NCI-H1436 (cell line): ENCODE measurements around the gene TSPAN18.
A peak's percentile ranks its signal among the peaks of the same experiment; 100 is the strongest.

Source experiments
- DNase-seq: peaks from one replicate; lab custom pipeline; 2025; lab: John Stamatoyannopoulos, UW

TSPAN18 gene

DNA sequence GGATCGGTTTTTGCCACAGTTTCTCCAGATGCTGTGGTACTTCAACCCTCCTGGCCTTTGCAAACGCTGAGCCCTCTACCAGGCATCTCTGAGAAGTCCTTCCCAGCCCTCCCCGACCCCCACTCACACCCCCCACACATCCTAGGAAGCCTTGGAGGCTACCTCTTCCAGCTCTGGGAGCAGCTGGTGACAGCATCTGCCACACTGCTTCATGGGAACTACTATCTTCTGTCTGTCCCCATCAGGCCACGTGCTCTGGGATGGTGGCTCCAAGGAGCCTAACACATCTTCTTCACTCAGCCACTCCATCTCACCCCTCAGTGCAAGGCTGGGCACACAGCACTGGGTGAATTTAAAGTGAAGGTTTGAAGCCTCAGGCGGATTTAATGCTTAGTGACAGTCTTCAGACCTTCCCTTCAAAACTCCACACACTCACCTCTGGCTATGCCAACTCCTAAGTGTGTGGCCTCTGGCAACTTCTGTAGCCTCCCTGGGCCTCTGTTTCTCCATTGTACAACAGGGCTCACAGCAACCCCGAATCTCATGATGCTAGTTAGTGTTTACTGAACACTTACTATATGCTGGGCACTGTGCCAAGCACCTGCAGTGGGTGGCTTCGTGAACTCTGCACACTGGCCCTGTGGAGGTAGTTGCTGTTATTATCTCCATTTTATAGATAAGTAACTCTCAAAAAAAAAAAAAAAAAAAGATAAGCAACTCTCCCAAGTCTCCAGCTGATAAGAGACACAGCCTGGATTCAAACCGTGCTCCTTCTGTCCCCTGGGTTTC is 231.2 kb downstream of the TSPAN18 start:
- no peak for DNase-seq

DNA sequence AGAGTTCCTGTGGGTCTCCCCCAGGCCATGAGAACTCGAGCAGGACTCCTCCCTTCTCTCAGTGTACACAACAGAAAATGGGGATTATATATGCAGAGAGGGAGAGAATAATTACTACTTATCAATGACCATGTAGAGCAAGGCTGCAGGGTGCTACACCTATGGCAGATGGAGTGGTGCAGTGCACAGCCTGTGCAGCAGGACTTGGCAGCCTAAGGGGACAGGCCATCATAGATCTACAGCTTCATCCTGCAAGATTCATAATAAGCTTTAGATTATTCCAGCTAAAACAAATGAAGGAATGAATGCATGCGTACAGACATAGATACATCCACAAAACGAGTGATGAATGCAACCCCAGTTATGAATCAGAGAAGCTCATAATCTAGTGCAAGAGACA is 232.3 kb downstream of the TSPAN18 start:
- no peak for DNase-seq

DNA sequence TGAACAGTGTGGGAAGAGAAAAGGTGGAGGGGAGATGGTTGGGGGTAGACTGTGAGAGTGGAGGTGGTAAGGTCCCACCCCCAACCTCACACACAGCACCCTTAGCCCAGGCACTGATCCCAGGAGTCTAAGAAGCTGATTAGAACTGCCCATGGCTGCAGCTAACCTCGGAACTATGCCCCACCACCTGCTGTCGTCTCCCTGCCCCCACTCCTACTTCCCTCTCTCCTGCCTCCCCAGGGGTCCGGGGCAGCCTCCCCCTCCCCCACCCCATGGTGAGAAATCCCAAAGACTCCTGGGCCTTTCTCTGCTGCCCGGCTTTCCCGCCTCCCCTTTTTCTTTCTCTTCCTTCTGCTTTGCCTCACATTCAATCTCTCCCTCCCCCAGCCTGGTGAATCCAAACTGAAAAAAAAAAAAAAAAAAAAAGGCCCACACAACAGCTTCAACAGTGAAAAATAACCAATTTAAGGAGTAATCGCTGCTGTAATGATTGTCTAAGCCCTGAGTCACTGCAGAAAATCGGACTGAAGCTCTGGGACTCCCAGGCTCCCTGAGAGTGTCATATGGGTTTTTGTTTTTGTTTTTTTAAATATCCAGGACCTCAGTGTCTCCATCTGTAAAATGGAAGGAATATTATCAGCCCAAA is 233.6 kb downstream of the TSPAN18 start:
- no peak for DNase-seq

DNA sequence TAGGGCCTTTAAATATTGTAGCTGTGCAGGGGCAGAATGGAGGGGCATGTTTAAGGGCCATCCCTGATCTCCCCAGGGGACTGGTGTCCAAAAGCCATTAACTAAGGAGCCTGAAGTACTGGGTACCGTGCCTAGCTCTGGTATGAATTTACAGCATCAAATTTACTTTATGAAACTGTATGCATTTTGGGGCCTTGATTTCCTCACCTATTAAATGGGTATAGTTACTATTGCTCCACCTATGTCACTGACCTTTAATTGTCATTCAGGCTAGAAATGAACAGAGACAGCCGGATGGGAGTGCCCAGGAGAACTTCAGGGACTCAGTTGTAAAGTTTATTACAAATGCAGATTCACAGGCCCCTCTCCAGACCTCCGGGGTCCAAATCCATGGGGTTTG is 235.7 kb downstream of the TSPAN18 start:
- no peak for DNase-seq

DNA sequence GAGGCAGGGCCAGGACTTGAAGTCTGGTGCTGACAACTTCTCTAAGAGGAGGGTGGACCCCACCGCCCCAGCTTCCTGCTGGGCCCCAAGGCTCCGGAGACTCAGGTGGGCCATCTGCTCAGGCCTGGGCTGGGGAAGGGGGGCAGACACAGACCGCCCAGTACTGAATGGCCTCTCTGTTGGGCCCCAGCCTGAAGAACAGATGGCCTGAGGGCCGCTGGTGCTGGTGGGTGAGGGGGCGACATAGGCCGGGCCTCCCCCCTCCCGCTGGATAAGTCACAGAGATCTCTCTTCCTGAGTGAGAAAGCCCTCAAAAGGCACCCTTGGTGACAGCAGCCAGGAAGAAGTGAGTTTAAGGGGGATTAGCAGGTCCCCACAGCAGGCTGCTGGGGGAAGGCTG is 236.4 kb downstream of the TSPAN18 start:
- DNase-seq, result no peak

DNA sequence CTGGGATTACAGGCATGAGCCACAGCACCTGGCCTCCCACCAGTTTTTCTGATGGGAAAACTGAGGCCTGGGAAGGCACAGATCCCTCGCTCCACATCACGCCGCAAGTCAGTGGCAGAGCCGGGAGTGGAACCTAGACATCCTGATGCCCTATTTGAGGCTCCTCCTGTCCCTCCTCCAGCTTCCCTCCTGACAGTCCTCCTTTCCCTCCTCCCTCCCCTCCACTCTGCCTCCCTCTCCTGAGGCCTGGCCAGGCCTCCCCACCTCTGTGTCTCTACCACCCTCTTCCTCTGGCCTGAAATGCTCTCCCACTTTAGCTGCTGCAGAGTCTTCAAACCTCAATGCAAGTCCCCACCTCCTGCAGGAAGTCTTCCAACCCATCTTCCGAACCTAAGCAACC is 237.2 kb downstream of the TSPAN18 start:
- DNase-seq, result no peak

DNA sequence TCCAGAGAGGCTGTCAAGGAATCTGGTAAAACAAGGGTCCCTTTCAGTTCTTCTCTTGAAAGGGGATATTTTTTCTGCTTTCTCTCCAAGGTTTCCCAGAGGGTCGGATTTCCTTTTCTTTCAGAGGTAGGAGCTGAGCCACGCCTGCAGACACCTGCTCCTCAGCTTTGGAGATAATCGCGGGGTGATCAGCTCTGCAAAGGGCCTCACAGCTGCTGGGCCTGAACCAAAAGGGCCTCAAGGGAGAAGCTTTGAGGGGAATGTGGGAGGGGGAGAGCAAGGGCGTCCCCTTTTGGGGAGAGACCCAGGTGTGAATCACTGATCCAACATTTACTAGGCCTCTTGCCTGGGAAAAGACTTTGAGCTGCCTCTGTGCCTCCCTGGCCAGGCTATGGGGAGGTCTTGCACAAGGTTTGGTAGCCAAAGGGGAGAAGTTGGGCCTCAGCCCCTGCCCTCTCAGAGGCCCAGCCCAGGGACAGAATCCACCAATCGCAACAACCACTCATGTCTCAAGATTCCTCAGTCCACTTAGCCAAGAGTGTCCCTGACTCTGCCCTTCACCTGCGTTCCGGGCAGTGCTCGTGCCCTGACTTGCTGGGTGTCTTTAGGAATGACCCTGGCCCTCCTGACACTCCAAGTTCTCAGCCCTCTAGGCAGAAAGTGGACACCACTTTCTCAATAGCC is 237.9 kb downstream of the TSPAN18 start:
- peak; percentile 90 for DNase-seq

DNA sequence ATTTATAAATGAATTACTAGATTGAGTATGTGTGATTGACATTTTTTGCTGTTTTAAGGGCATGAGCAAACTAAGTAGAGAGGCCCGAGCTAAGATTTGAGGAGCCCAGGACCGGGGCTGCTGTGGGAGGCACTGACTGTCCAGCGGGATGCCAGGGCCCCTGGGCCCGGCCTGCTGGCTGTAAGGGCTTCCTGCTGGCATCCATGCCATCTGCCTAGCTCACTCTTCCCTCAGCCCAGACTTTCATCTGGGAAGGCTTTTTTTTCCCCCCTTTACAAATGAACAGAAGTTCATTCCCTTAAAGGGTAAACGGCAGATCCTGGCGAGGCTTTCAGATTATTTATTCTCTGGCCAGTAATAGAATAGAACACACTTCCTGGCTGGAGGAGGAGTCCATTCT is 239.9 kb downstream of the TSPAN18 start:
- no peak for DNase-seq

DNA sequence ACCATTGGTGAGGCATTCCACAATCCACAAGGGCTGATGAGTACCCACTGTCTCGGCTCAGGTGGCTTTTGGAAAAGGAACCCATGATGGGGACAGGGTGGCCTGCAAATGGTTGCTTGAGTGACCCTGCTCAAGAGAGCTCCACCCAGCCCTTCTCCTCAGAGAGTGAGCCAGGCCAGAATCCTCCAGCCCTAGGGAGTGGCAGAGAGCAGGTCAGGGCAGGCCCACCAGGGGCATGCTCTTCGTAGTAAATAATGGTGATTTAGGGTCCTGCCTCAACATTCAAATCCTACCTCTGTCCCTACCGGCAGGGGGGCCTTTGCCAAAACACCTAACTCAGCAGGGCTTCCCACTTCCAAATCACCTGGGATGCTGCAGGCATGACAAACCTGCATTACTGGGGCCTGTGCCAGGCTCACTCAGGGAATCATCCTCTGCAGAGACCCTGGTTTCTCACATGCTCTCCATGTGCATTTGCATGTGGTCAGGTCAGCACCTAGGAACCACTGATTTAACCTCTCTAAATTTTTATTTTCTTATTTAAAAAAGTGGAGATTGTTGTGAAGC is 241.3 kb downstream of the TSPAN18 start:
- no peak for DNase-seq

DNA sequence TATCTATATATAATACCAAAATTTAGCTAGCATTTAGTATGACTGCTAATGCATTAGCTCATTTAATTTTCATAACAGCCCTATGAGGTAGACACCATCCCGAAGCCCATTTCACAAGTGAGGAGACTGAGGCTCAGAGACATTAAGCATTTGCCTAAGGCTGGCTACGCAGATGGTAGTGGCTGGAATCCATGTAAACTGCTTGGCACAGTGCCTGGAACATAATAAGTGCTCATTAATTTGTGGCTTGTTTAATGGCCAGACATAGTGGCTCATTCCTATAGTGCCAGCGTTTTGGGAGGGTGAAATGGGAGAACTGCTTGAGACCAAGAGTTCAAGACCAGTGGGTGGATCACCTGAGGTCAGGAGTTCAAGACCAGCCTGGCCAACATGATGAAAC is 241.7 kb downstream of the TSPAN18 start:
- no peak for DNase-seq

DNA sequence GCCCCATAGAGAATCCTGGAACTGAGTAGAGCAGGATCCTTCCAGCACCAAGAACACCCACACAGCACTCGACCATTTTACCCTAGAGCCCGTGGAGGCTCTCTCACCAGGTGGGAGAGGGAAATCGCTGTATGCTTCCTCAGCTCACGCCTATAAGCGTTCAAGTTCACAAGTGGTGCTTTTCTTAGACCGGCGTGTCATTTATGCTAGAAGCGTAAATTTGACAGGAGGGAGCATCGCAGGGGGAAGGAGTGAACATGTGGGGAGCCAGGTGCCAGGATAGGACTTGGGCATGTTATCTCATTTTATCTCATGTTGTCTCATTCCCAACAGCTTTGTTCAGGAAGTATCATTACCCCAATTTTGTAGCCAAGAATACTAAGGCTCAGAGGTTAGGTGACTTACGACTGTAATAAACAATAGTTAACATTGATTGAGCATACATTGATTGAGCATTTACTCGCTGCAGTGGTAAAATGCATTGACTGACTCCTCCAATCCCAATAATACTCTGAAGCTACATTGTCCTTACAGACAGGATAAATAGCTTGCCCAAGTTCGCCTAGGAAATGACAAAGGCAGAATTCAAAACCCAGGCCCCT is 243.0 kb downstream of the TSPAN18 start:
- no peak for DNase-seq

DNA sequence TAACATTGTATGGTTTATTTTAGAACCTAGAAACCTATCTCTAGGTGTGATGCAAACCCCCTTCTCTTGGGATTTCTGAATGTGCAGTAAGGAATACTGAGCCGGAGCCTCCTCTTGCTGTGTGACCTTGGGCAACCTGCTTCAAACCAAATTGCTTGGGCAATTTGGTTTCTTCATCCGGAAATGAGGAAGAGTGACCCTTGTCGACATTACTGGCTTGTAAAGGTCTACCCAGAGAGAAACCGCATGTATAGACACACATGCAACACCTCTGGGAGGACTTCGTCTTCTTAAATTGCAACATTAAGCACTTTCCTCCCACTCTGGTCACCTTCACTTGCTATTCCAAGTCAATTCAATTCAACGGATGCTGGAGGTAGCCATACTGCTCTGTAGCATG is 243.5 kb downstream of the TSPAN18 start:
- DNase-seq, result no peak

DNA sequence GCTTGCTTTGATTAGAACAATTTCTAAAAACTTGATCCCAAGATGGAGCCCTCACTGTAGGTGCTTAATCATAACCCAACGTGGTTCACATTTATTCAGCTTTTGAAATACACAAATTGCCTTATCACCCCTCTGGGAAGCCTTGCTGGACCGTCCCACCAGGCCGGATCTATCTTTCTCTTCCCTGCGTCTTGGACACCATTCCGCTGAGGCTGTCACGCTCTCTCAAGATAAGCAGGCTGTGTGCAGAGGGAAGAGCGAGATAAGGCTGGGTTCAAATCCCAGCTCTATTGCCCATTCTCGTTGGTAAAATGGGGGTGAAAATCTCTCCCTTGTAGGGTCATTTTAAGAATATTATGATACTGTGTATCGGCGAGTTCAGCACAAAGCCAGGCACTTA is 244.4 kb downstream of the TSPAN18 start:
- DNase-seq, result no peak

DNA sequence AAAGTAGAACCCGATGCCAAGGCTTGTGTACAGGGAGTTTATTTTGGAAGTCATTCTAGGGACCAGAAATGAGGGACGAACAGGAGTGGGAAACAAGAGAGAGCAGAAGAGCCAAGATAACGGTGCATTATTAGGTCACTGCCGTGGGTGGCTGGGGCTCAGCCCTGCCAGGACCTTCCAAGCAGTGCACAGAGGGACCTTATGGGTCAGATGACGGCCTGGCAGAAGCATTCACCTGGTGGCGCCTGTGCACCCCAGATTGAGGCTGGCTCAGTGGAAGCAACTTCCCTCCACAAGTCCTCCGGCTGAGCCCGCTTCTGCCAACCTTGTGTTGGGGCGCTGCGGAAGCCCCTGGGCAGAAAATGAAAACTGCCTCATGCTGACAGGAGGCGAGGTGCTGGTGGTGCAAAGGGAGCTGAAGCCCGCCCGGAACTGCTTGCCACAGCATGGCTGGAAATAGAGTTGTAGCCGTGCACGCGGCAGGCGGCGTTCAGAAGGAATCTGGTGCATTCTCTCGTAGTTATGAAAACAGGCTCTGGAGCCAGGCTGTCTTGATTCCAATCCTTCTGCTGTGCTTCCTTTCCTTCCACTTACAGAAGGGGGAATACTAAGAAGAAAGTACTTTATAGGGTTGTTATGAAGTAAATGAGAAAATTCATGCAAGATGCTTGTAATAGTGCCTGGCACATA is 246.1 kb downstream of the TSPAN18 start:
- no peak for DNase-seq

DNA sequence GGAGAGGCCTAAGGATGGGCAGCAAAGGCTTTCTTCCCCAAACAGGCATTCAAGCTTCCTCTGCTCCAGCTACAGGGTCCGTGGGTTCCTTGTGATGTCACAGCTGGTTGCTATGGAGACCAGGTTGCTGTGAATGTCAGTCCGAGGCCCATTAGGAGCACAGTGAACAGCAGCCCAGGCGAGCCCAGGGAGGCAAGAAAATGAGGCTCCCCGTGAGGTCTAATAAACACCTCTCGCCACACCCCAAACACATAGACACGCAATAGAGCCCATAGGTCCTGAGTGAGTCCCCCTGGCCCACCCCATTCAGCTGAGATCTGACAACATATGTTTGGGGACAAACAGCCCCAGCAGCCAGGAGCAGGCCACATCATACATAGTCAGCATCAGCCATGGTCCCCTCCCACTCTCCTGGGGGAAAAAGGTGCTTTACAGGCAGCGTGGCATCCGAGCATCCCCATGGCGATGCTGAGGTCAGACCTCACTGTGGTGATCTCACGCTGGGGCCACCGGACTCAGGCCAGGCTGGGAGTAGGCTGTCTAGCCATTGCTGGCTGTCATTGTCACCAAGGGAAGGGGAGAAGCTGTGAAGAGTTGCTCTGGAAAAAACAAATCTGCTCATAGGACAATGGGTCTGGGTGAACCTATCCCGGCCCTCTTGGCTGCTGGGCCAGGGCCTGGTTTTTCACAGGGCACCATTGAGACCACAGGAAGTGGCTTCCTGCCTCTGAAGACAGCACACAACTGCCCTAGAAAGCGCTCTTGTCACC is 247.1 kb downstream of the TSPAN18 start:
- DNase-seq, result no peak

DNA sequence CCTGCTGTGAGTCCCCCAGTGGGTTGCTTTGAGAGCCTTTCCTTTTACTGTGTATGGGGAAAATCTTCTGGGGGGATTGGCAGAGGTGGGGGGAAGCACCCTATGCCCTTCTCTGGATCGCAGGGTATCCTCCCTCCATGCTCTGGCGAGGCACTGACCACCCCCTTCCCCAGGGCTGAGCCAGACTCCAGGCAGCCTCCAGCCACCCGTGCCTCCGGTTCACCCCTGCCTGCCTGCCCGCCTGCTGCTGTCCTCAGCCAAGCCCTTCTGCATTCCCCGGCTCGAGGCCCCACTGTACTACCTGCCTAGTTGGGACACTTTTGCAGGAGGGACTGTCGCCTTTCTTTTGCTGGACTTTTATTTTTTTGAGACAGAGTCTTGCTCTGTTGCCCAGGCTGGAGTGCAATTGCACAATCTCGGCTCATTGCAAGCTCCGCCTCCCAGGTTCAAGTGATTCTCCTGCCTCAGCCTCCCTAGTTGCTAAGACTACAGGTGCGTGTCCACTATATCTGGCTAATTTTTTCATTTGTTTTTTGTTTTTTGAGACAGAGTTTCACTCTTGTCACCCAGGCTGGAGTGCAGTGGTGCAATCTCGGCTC is 247.7 kb downstream of the TSPAN18 start:
- DNase-seq, result no peak

DNA sequence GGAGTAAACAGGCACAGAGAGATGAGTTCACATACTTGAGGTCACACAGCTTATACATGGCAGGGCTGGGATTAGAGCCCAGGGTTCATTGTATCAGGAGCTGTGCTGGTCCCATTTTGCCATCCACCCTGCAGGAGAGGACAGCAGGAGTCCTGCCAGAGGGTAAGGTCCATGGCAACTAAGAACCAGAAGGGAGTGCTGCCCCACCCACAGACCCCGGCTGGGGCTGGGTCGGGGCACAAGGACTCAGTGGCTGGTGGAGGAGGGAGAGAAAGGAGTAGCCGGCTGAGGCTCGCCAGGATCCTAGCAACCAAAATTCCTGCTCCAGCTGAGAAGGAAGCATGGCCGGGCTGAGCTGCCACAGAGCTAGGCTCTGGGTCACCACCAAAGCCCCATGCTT is 249.8 kb downstream of the TSPAN18 start:
- DNase-seq, result no peak

DNA sequence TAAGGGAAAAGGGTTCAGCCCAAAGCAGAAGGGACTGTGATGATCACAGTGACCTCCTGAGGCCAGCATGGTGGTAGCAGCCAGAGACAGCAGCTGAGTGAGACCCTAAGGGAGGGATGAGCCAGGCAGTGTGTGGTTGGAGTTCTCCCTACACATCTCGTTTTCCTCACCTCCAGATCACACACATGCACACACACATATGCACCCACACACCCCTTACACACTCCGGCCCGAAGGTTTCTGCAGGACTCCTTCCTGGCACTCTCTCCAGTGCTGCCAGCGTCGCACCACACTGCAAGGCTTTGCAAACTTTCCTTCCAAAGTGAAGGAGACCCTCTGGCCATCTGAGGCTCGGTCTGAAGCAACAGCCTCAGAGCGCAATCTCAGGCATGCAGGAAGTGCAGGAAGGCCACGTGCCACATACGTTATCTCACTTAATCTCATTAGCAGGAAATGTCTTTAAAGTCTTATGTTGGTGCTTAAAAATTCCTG is 250.8 kb downstream of the TSPAN18 start:
- DNase-seq, result no peak

DNA sequence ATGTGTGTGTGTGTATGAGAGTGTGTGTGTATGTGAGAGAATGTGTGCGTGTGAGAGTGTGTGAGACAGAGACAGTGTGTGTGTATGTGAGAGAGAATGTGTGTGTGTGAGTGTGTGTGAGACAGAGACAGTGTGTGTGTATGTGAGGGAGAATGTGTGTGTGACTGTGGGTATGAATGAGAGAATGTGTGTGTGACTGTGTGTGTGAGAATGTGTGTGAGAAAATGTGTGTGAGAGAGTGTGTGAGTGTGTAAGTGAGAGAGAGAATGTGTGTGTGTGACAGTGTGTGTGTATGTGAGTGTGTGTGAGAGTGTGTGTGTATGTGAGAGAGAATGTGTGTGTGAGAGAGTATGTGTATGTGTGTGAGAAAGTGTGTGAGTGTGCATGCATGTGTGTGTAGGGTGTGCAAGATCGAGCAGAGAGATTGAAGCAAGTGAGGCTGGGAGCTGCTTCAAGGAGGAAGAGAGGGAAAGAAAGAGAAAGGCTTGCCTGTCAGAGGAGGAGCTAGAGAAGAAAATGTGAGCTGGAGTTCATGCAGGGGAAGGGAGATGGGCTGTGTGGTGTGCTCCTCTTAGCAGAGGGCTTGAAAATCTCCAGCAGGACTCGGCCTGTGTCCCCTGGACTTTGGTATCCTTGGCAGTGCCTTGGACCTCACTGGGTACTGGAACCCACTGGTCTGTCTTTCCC is 251.7 kb downstream of the TSPAN18 start:
- DNase-seq, result no peak

DNA sequence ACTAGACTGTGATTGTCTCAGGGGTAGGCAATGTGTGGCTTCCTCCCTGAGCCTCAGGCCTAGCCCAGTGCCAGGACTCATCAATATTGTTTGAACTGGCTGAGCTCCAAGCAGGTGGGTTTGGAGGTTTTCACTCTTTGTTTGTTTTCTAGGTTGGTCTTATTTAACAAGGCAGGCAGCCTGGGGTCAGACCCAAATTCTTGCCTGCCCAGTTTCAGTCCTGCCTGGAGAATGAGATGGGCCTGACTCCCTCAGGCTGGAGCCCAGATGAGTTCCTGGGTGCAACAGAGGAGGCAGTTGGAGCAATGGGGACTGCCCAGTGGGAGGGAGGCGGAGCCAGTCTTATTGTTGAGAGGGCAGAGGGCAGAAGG is 252.2 kb downstream of the TSPAN18 start:
- DNase-seq, result peak; percentile 82
